ENCODE measurements around the gene QARS1. TPM values are rescaled to one million over a fixed set of nuclear protein-coding genes. Genes with fewer than 3 reads are reported as not detected.

Gene QARS1
- total and polyA plus RNA-seq, 10 of the 15 experiments (the other 5 are each of a cell fraction or from before 2014, with no cell fraction given), result 168 to 476 (median 318) TPM

GRCh38 chr3:49092938-49093852, 11.4 kb downstream of the QARS1 start (continued):
- TF ChIP-seq HDAC6 (IDR thresholded peaks at IDR 0.05; ENCODE audit: unreplicated experiment), result peak; percentile 73
- TF ChIP-seq YBX1 (IDR thresholded peaks at IDR 0.05), result no peak
- TF ChIP-seq ZNF384 (IDR thresholded peaks at IDR 0.05; ENCODE audit: borderline replicate concordance, low read depth, low read length), result no peak
- 0 out of 2 replicates have a peak, but pooled peaks have one; percentile 44 for TF ChIP-seq DPF2 (IDR thresholded peaks at IDR 0.05)
- peak; percentile 39; the same call in 1 of the 2 replicates for TF ChIP-seq LARP7 (IDR thresholded peaks at IDR 0.05)
- TF ChIP-seq IKZF1 (conservative IDR thresholded peaks at IDR 0.05), result no peak
- no peak for TF ChIP-seq JUND (IDR thresholded peaks at IDR 0.05; ENCODE audit: low read depth, low read length)
- TF ChIP-seq RELA (IDR thresholded peaks at IDR 0.05; ENCODE audit: borderline replicate concordance, partially characterized antibody), result no peak
- TF ChIP-seq ATF2 (IDR thresholded peaks at IDR 0.05; ENCODE audit: low read length), result no peak
- TF ChIP-seq STAT1 (conservative IDR thresholded peaks at IDR 0.05), result 0 out of 2 replicates have a peak, but pooled peaks have one; percentile 29
- no peak; the same call in none of the 2 replicates for TF ChIP-seq POLR2AphosphoS5 (IDR thresholded peaks at IDR 0.05; ENCODE audit: low read length)
- TF ChIP-seq ESRRA (IDR thresholded peaks at IDR 0.05; ENCODE audit: low read length), result no peak
- no peak for TF ChIP-seq TAF1 (IDR thresholded peaks at IDR 0.05; ENCODE audit: borderline replicate concordance, low read depth, low read length)
- TF ChIP-seq BCL11A (IDR thresholded peaks at IDR 0.05; ENCODE audit: low read depth, low read length), result no peak
- peak; percentile 19 for TF ChIP-seq NR2F1 (conservative IDR thresholded peaks at IDR 0.05)
- TF ChIP-seq KAT2A (conservative IDR thresholded peaks at IDR 0.05; ENCODE audit: control insufficient read depth, low read depth, low read length), result no peak
- TF ChIP-seq NKRF (conservative IDR thresholded peaks at IDR 0.05), result peak; percentile 56; the same call in 1 of the 2 replicates
- no peak for TF ChIP-seq MYB (IDR thresholded peaks at IDR 0.05; ENCODE audit: borderline replicate concordance, low read depth, low read length)
- TF ChIP-seq HDAC2 (IDR thresholded peaks at IDR 0.05), result no peak
- TF ChIP-seq SMC3 (IDR thresholded peaks at IDR 0.05; ENCODE audit: borderline replicate concordance, low read length), result no peak
- TF ChIP-seq BACH1 (IDR thresholded peaks at IDR 0.05; ENCODE audit: borderline replicate concordance), result 0 out of 2 replicates have a peak, but pooled peaks have one; percentile 64
- TF ChIP-seq REST (IDR thresholded peaks at IDR 0.05; ENCODE audit: low read depth, low read length), result no peak
- TF ChIP-seq ATF7 (IDR thresholded peaks at IDR 0.05; ENCODE audit: low read depth), result peak; percentile 21; the same call in 1 of the 2 replicates
- no peak for TF ChIP-seq RAD51 (IDR thresholded peaks at IDR 0.05)
